Duodenal mucosa (tissue), 2 donors: ENCODE measurements around the gene FRRS1.

ENCODE experiments used
- H3K27ac ChIP-seq: one replicate; pipeline ENCODE4 v1.7.0; 2013; ENCODE audit warnings: low read depth, low read length
- H3K27me3 ChIP-seq, 2 donors: one replicate each; pipeline ENCODE4 v1.7.0; 2013; ENCODE audit warnings: low read length in 2 of 2, control low read depth in 1 of 2; ENCODE audit not compliant: insufficient read depth in 2 of 2, control insufficient read depth in 1 of 2
- H3K36me3 ChIP-seq, 2 donors: one replicate each; pipeline ENCODE4 v1.7.0; 2013; ENCODE audit warnings: low read length in 2 of 2, control low read depth in 1 of 2; ENCODE audit not compliant: insufficient read depth in 2 of 2, control insufficient read depth in 1 of 2
- H3K4me1 ChIP-seq, 2 donors: one replicate each; pipeline ENCODE4 v1.7.0; 2013; ENCODE audit warnings: low read length in 2 of 2, control low read depth in 1 of 2; ENCODE audit not compliant: insufficient read depth in 2 of 2, control insufficient read depth in 1 of 2
- H3K4me3 ChIP-seq, 2 donors: one replicate each; pipeline ENCODE4 v1.7.0; 2013; ENCODE audit warnings: low read length in 2 of 2, low read depth in 1 of 2
- H3K9ac ChIP-seq, 2 donors: one replicate each; pipeline ENCODE4 v1.7.0; 2013; ENCODE audit warnings: low read length in 2 of 2, low read depth in 1 of 2
- H3K9me3 ChIP-seq, 2 donors: one replicate each; pipeline ENCODE4 v1.7.0; 2013; ENCODE audit warnings: low read length in 2 of 2, control low read depth in 1 of 2; ENCODE audit not compliant: control insufficient read depth in 1 of 2

FRRS1 gene

DNA sequence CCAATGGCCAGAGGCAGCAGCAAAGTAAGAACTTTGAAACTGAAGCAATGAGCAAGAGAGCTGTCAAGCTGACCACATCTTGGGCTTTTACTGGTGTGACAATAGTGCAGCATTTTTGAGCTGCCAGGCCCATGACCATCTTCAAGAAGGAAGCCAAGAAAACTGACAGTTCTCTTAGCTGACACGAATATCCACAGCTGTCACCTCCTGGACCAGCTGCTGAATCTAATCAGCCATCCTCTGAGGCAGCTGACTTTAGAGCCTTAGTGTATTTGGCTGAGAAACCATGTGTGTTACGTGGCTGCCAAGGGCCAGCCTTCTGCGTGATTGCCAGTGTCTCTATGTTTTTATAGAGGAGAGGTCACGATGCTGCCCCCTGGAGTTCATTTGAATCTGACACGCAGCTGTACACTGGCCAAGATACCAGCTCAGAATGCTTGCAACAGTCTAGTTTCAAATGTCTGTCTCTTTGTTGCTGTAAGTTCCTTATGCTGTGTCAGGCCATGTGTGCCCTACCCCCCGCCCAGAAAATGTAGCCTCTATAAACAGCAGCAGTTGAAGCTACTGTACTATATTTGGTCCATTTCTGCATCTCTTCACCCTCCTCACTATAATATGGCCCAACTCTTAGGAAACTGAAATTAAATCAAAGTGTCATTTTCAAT lies 80.8 kb downstream of the FRRS1 start:
- H3K4me1 ChIP-seq = no peaks in the 10 kb centered on the region
- no peak overlapping the region for H3K9ac ChIP-seq
- no peaks in the 10 kb centered on the region for H3K9me3 ChIP-seq
- no peaks in the 10 kb centered on the region for H3K36me3 ChIP-seq
- no peaks in the 10 kb centered on the region for H3K27me3 ChIP-seq
- H3K27ac ChIP-seq = no peak overlapping the region
- no peak overlapping the region for H3K4me3 ChIP-seq

DNA sequence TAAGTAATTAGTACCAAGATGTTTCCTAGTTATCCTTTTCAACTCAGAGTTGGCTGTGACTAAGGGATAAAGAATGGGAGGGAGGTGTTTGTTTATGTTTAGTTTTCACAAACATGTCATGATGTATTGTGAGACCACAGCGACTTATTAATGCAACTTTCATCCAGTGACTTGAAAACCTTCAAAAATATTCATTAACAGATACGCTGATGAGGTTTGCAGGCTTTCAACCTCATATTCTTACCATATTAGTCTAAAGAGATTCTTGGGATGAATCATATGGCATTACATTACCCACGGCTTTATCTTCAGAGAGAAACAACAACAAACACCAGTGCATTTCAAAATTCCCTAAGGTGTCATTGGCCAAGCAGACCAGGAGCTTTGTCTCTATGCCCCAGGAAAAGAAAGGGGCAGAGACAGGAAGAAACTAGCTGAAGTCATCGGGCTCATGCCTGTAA lies 84.1 kb downstream of the FRRS1 start:
- Histone ChIP-seq H3K9ac (no peak overlapping the region), H3K27ac (no peak overlapping the region), H3K4me1 (no peaks in the 10 kb centered on the region), H3K9me3 (no peaks in the 10 kb centered on the region), H3K36me3 (no peaks in the 10 kb centered on the region), H3K27me3 (no peaks in the 10 kb centered on the region), H3K4me3 (no peak overlapping the region)

DNA sequence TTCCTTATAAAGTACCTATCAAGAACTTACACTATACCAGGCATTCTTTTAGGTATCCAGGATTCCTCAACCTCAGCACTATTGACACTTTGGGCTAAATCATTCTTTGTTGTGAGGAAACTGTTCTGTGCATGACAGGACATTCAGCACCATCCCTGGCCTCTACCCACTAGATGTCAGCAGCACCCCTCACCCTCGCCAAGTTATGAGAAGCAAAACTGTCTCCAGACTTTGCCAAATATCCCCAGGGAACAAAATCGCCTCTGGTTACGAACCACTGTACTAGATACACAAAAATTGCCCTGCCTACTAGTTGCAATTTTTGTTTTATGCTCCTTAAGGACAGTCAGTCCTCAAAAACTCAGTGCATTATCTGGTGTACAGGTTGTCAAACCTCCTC lies 84.9 kb downstream of the FRRS1 start:
- Histone ChIP-seq H3K9me3 (no peaks in the 10 kb centered on the region), H3K4me3 (no peak overlapping the region), H3K4me1 (no peaks in the 10 kb centered on the region), H3K9ac (no peak overlapping the region), H3K27me3 (no peaks in the 10 kb centered on the region), H3K27ac (no peak overlapping the region), H3K36me3 (no peaks in the 10 kb centered on the region)

DNA sequence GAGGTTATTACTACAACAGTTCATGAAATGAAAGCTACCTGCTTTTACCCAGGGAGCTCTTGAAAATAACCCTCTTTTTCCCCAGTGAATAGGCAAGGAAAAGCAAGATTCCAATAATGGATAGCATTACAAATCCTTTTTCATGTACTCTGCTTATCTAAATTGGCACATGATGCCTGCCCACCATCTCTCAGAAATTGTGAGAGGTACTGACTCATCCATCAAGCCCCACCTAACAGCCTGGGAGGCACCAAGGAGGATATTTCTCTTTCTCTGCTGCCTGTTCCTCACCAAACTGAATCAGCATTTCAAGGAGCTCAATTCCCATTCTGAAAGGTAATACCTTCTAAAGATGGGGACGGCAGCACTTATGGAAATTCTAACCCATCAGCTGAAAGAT lies 86.2 kb downstream of the FRRS1 start:
- Histone ChIP-seq H3K4me3 (no peak overlapping the region), H3K9ac (no peak overlapping the region), H3K4me1 (no peaks in the 10 kb centered on the region), H3K27ac (no peak overlapping the region), H3K9me3 (no peaks in the 10 kb centered on the region), H3K36me3 (no peaks in the 10 kb centered on the region), H3K27me3 (no peaks in the 10 kb centered on the region)

DNA sequence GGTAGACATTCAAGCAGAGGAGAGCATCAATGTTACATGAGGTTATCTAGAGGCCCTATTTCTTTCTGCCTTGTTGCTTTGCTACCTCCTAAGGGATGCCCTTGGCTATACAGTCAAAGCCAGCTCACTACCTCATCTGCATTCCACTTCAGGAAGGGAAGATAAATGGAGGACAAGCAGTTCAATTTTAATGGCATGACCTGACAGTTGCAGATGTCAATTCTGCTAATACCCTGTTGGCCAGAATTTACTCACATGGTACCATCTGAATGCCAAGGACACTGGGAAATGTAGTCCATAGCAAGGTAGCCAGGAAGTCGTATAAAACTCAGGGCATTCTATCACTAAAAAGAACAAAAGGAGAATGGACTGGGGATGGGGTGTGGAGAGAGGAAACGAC lies 89.0 kb downstream of the FRRS1 start:
- H3K4me3 ChIP-seq = no peak overlapping the region
- no peak overlapping the region for H3K9ac ChIP-seq
- no peaks in the 10 kb centered on the region for H3K27me3 ChIP-seq
- no peaks in the 10 kb centered on the region for H3K4me1 ChIP-seq
- H3K36me3 ChIP-seq = no peaks in the 10 kb centered on the region
- no peaks in the 10 kb centered on the region for H3K9me3 ChIP-seq
- H3K27ac ChIP-seq = no peak overlapping the region

DNA sequence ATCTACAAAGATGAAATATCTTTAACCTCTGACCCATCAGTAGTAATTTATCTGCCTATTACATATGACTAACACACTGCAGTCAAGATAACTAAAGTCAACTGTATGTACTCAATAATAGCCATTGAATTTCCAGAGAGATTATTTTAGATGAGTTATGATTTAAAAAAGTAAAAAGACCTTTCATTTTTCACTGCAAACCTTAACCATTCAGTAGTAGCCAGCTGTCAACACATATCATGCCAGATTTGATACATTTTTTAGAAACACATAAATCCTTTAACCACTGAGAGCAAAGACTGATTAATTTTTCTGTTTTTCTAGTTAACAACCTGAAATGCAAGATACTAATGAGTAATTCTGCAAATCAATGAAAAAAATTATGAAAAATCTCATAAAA lies 89.6 kb downstream of the FRRS1 start:
- Histone ChIP-seq H3K9me3 (no peaks in the 10 kb centered on the region), H3K4me3 (no peak overlapping the region), H3K9ac (no peak overlapping the region), H3K27ac (no peak overlapping the region), H3K36me3 (no peaks in the 10 kb centered on the region), H3K4me1 (no peaks in the 10 kb centered on the region), H3K27me3 (no peaks in the 10 kb centered on the region)

DNA sequence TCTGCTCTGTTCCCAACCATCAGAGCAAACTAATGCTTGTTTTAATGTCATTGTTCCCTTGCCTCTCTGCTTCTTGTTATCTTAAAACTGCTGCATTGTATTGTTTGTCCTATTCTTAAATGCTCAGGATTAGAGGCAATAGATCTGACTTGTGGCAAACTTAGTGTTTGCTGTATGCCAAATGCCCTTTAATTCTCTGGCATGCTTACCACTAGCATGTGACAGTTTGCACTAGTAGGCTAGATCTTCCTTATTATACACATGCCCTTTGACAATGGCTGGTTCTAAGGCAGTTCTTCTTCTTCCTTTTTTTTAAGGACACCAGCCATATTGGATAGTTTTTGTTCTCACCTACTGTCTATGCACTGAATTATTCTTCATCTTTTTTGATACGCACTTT lies 90.4 kb downstream of the FRRS1 start:
- H3K4me3 ChIP-seq = no peak overlapping the region
- no peak overlapping the region for H3K27ac ChIP-seq
- H3K9me3 ChIP-seq = no peaks in the 10 kb centered on the region
- no peak overlapping the region for H3K9ac ChIP-seq
- no peaks in the 10 kb centered on the region for H3K4me1 ChIP-seq
- no peaks in the 10 kb centered on the region for H3K36me3 ChIP-seq
- no peaks in the 10 kb centered on the region for H3K27me3 ChIP-seq

DNA sequence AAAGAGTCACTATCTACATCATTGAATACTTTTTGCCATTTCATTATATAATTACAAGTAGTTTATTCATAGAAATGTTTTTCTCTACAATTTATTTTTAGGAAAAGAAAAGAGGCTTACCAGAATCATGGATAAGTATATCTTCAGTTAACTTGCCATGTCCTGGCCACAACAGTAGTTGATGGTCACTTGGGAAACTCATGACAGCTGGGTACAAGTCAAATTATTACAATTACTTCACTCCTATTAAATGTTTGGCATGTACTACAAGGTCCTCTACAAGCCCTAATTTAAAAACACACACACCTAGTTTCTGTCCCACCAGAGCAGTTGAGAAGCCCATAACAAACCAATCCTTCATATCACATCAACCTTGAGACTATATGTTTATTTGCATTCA lies 91.1 kb downstream of the FRRS1 start:
- H3K9me3 ChIP-seq = no peaks in the 10 kb centered on the region
- H3K4me1 ChIP-seq = no peaks in the 10 kb centered on the region
- no peaks in the 10 kb centered on the region for H3K36me3 ChIP-seq
- H3K27me3 ChIP-seq = no peaks in the 10 kb centered on the region
- H3K27ac ChIP-seq = no peak overlapping the region
- H3K9ac ChIP-seq = no peak overlapping the region
- H3K4me3 ChIP-seq = no peak overlapping the region

DNA sequence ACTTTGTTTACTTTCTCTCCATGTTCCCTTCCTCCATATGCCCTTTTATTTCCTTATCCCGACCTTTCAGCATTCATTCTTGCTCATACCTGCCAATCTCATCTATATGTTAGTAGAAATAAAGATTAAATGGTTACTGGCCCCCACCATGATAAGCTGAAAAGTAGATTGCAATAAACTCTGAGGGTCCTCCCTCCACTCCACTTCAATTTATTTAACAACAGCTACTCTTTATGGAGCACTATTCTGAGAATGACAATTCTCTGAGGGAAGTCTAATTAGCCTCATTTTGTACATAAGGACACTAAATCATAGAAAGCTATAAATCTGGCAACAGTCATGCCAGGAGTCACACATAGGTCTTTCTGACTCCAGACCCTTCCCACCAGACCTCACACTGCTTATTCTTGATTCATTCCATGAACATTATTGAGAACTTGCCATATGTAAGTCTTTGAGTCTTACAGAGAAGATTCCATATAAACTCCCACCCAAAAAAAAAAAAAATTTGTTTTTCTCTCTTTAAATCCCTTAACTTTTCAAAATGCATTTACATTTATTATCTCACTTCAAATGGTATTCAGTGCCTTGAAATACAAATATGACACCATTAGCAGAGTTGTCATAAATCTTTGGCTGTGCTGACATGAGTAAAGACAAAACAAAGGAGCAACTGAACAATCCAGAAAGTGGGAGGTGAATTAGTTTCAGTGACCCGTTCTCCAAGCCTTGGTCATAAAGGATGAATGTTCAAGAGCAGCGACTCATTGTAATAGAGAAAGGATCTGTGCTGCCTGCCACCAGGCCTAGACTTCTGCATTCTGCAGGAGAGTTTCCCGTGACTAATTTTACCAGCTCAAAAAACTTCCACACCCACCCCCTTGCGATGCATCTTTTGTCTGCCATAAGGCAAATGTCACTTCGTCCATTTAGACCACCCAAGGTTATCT lies 92.0 kb downstream of the FRRS1 start:
- Histone ChIP-seq H3K9me3 (no peaks in the 10 kb centered on the region), H3K4me3 (no peak overlapping the region), H3K27me3 (no peaks in the 10 kb centered on the region), H3K27ac (no peak overlapping the region), H3K36me3 (no peaks in the 10 kb centered on the region), H3K4me1 (no peaks in the 10 kb centered on the region), H3K9ac (no peak overlapping the region)

DNA sequence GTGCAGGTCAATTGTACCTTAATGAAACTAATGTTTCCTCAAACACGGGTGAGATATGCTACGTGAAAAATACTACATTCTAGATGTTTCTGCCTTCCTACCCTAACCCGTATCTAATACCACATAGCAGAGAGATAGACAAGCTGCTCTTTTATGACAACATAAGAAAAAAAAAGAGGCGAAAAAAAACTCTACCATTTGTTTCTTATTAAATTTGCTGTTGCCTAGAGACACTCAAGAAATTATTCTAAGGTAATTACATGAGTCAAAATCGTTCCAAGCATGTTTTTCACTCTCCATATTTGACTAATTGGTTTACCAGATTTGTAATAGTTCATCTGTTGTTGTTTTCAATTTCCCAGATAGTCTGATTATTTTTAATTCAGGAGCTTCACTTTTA lies 93.1 kb downstream of the FRRS1 start:
- H3K27me3 ChIP-seq = no peaks in the 10 kb centered on the region
- H3K4me1 ChIP-seq = no peaks in the 10 kb centered on the region
- no peaks in the 10 kb centered on the region for H3K36me3 ChIP-seq
- no peak overlapping the region for H3K27ac ChIP-seq
- no peak overlapping the region for H3K4me3 ChIP-seq
- no peaks in the 10 kb centered on the region for H3K9me3 ChIP-seq
- no peak overlapping the region for H3K9ac ChIP-seq
